RCC 7860 (cell line): Measurements from ENCODE around the gene TMEM47.

Experiments used
- DNase-seq: peaks from one replicate; pipeline ENCODE4 v3.0.0-alpha.2; 2015; ENCODE audit warnings: low spot score
- FAIRE-seq: peaks from 2 replicates; lab custom pipeline; 2012; peaks lifted over from hg19 to GRCh38; lab: Jason Lieb, UNC

TMEM47 gene

GRCh38 chrX:34656842-34657725 is at the start of gene TMEM47:
TSS of gene TMEM47 (minus strand) at chrX:34657285. CDS start at chrX:34657029, 256 bp downstream.
- DNase-seq: peak; percentile 49
- FAIRE-seq: no peak

GRCh38 chrX:34687095-34687494 is 30.0 kb upstream of the TMEM47 start:
- no peak for DNase-seq
- no peak for FAIRE-seq

- DNase-seq: no peak
- FAIRE-seq: no peak
Observed at GRCh38 chrX:34659575-34659974, 2.5 kb upstream of the TMEM47 start.

GRCh38 chrX:34658326-34658725 is 1.2 kb upstream of the TMEM47 start:
- no peak for FAIRE-seq
- DNase-seq: no peak

GRCh38 chrX:34657726-34658070 is 613 bp upstream of the TMEM47 start:
- FAIRE-seq: no peak
- DNase-seq: no peak

- FAIRE-seq (no peak), DNase-seq (no peak)
Observed at GRCh38 chrX:34656467-34656841, 631 bp downstream of the TMEM47 start.

- DNase-seq (no peak), FAIRE-seq (no peak)
Observed at GRCh38 chrX:34655501-34656455, 1.3 kb downstream of the TMEM47 start.

GRCh38 chrX:34654696-34655490 is 2.2 kb downstream of the TMEM47 start:
- DNase-seq: peak; percentile 9
- no peak for FAIRE-seq

GRCh38 chrX:34653811-34654210 is 3.3 kb downstream of the TMEM47 start:
- FAIRE-seq (no peak), DNase-seq (no peak)

GRCh38 chrX:34642849-34643248 is 14.2 kb downstream of the TMEM47 start:
- FAIRE-seq (no peak), DNase-seq (no peak)

GRCh38 chrX:34638116-34638515 is 19.0 kb downstream of the TMEM47 start:
- FAIRE-seq: peak; percentile 68
- peak; percentile 12 for DNase-seq

GRCh38 chrX:34634349-34634748 is 22.7 kb downstream of the TMEM47 start:
- FAIRE-seq: no peak
- no peak for DNase-seq

- no peak for FAIRE-seq
- DNase-seq: no peak
Observed at GRCh38 chrX:34632384-34632783, 24.7 kb downstream of the TMEM47 start.

- peak; percentile 59 for FAIRE-seq
- no peak for DNase-seq
Observed at GRCh38 chrX:34631479-34632220, 25.4 kb downstream of the TMEM47 start.

- no peak for DNase-seq
- FAIRE-seq: peak; percentile 81
Observed at GRCh38 chrX:34629572-34629971, 27.5 kb downstream of the TMEM47 start.

- FAIRE-seq (no peak), DNase-seq (no peak)
Observed at GRCh38 chrX:34624416-34624815, 32.7 kb downstream of the TMEM47 start.

- no peak for DNase-seq
- no peak for FAIRE-seq
Observed at GRCh38 chrX:34619920-34620319, 37.2 kb downstream of the TMEM47 start.

GRCh38 chrX:34612036-34612435 is 45.0 kb downstream of the TMEM47 start:
- no peak for FAIRE-seq

GRCh38 chrX:34598362-34598761 is 58.7 kb downstream of the TMEM47 start:
- FAIRE-seq (no peak), DNase-seq (no peak)

More at GRCh38 chrX:34612036-34612435, 45.0 kb downstream of the TMEM47 start:
- no peak for DNase-seq

GRCh38 chrX:34586936-34587335 is 70.1 kb downstream of the TMEM47 start:
- DNase-seq (no peak), FAIRE-seq (no peak)
